NCI-H2107 treated with DMSO at 0.1 percent for 48 hours (cell line): ENCODE measurements around the gene ZFYVE21.
"Not testable (repeated sequence)": the region's sequence is repeated elsewhere in the genome, so short reads cannot be mapped to it uniquely, and the experiment has no call there.

Experiments used
- DNase-seq: peaks from one replicate; lab custom pipeline; 2025; ENCODE audit not compliant: unreplicated experiment; lab: John Stamatoyannopoulos, UW

ZFYVE21 gene

GRCh38 chr14:103691655-103692054 lies 24.0 kb upstream of the ZFYVE21 start:
- not testable (repeated sequence) for DNase-seq

GRCh38 chr14:103692159-103692558 lies 23.5 kb upstream of the ZFYVE21 start:
- DNase-seq: no peak

GRCh38 chr14:103692871-103693270 lies 22.7 kb upstream of the ZFYVE21 start:
- no peak for DNase-seq

GRCh38 chr14:103693515-103693914 lies 22.1 kb upstream of the ZFYVE21 start:
- DNase-seq: no peak

- DNase-seq: no peak
These were observed 21.0 kb upstream of the ZFYVE21 start for GRCh38 chr14:103694572-103695026.

GRCh38 chr14:103695296-103696069 lies 20.1 kb upstream of the ZFYVE21 start:
- peak; percentile 46 for DNase-seq

GRCh38 chr14:103696070-103696402 lies 19.6 kb upstream of the ZFYVE21 start:
- peak; percentile 56 for DNase-seq

GRCh38 chr14:103696466-103697071 lies 19.0 kb upstream of the ZFYVE21 start:
- peak; percentile 76 for DNase-seq

- DNase-seq: no peak
These were observed 18.4 kb upstream of the ZFYVE21 start for GRCh38 chr14:103697206-103697602.

- DNase-seq: no peak
These were observed 17.8 kb upstream of the ZFYVE21 start for GRCh38 chr14:103697603-103698379.

- DNase-seq: no peak
These were observed 17.0 kb upstream of the ZFYVE21 start for GRCh38 chr14:103698380-103699260.

- DNase-seq: no peak
These were observed 16.3 kb upstream of the ZFYVE21 start for GRCh38 chr14:103699261-103699661.

GRCh38 chr14:103699901-103700752 lies 15.5 kb upstream of the ZFYVE21 start:
- DNase-seq: no peak

- DNase-seq: no peak
These were observed 14.7 kb upstream of the ZFYVE21 start for GRCh38 chr14:103700753-103701490.

- no peak for DNase-seq
These were observed 13.5 kb upstream of the ZFYVE21 start for GRCh38 chr14:103702095-103702494.

- DNase-seq: no peak
These were observed 12.8 kb upstream of the ZFYVE21 start for GRCh38 chr14:103702497-103703432.

- no peak for DNase-seq
These were observed 11.9 kb upstream of the ZFYVE21 start for GRCh38 chr14:103703433-103704385.
